Keratinocyte (primary cell): ENCODE results near the gene FBXO40. TPM values are rescaled to one million over a fixed set of nuclear protein-coding genes. Genes with fewer than 3 reads are reported as not detected.

Experiments
- DNase-seq: peaks from one replicate; pipeline ENCODE4 v3.0.0-alpha.2; 2011; ENCODE audit warnings: low read depth, missing footprints, low spot score
- FAIRE-seq: peaks from 2 replicates; lab custom pipeline; 2011; peaks lifted over from hg19 to GRCh38; lab: Jason Lieb, UNC
- H2AFZ ChIP-seq: 2 replicates; pipeline ENCODE4 v1.6.0; 2012; ENCODE audit warnings: low read length, control low read depth, inconsistent platforms; ENCODE audit not compliant: control insufficient read depth
- H3K27ac ChIP-seq: 2 replicates; pipeline ENCODE4 v1.5.1; 2011; ENCODE audit warnings: low read length; ENCODE audit not compliant: control insufficient read depth, insufficient read depth
- H3K27me3 ChIP-seq: 3 replicates; pipeline ENCODE4 v1.6.0; 2011; ENCODE audit warnings: low read length; ENCODE audit not compliant: control insufficient read depth, insufficient read depth; ENCODE audit errors: extremely low read depth
- H3K36me3 ChIP-seq, 2 experiments: 2 replicates in 1 of 2; 3 replicates in 1 of 2; pipeline ENCODE4 v1.5.1; 2011; ENCODE audit warnings: low read length in 2 of 2, mild to moderate bottlenecking in 1 of 2; ENCODE audit not compliant: control insufficient read depth in 2 of 2, insufficient read depth in 2 of 2; ENCODE audit errors: extremely low read depth in 1 of 2
- H3K4me1 ChIP-seq: 3 replicates; pipeline ENCODE4 v1.5.1; 2011; ENCODE audit warnings: low read length; ENCODE audit not compliant: control insufficient read depth, insufficient read depth; ENCODE audit errors: extremely low read depth
- H3K4me2 ChIP-seq: 3 replicates; pipeline ENCODE4 v1.6.0; 2011; ENCODE audit warnings: low read depth, low read length; ENCODE audit not compliant: control insufficient read depth, insufficient read depth; ENCODE audit errors: extremely low read depth
- H3K4me3 ChIP-seq, 3 experiments: fragments of 200-600 bp in 1 of 3; sonication (generic) in 1 of 3; 2 replicates in 2 of 3; 3 replicates in 1 of 3; pipeline ENCODE4 v1.5.1; 2011 to 2016; ENCODE audit warnings: low read length in 3 of 3, mild to moderate bottlenecking in 3 of 3, control low read depth in 2 of 3, inconsistent platforms in 1 of 3, low read depth in 1 of 3, mixed read lengths in 1 of 3, mixed run types in 1 of 3, moderate library complexity in 1 of 3; ENCODE audit not compliant: control insufficient read depth in 2 of 3, insufficient read depth in 2 of 3; ENCODE audit errors: extremely low read depth in 1 of 3
- H3K79me2 ChIP-seq: 2 replicates; pipeline ENCODE4 v1.6.0; 2012; ENCODE audit warnings: low read length; ENCODE audit not compliant: control insufficient read depth, insufficient read depth
- H3K9ac ChIP-seq: 3 replicates; pipeline ENCODE4 v1.6.0; 2011; ENCODE audit warnings: low read length; ENCODE audit not compliant: control insufficient read depth, insufficient read depth; ENCODE audit errors: extremely low read depth
- H3K9me1 ChIP-seq: 3 replicates; pipeline ENCODE4 v1.6.0; 2011; ENCODE audit warnings: low read length; ENCODE audit not compliant: control insufficient read depth, insufficient read depth; ENCODE audit errors: extremely low read depth
- H3K9me3 ChIP-seq: 2 replicates; pipeline ENCODE4 v1.5.1; 2012; ENCODE audit warnings: low read depth, low read length; ENCODE audit not compliant: control insufficient read depth
- H4K20me1 ChIP-seq: 3 replicates; pipeline ENCODE4 v1.6.0; 2011; ENCODE audit warnings: low read length; ENCODE audit not compliant: control insufficient read depth, insufficient read depth; ENCODE audit errors: extremely low read depth
- EZH2 ChIP-seq: IDR thresholded peaks from one replicate; pipeline ENCODE4 v1.6.1; 2012; ENCODE audit warnings: inconsistent platforms, mild to moderate bottlenecking, low read length, moderate library complexity
- dilution Hi-C: fragments of 300-500 bp; cut with MboI; formaldehyde crosslinking; loops from one replicate; pipeline ENCODE4 v1.7.0; 2020; ENCODE audit warnings: low sequenced_read_pairs; ENCODE audit not compliant: extremely low pct_ligation_motif_present
- polyA plus RNA-seq, 5 experiments: library from polyadenylated mRNA; depleted of rRNA in 3 of 5; stranded (reverse) in 3 of 5; stranded (forward) in 1 of 5; unstranded in 1 of 5; fragments of >200 nt; gene quantifications; 1 replicate in 1 of 5; 2 replicates in 3 of 5; 3 replicates in 1 of 5; pipeline versions ENCODE4 v1.2.1 to v1.2.3, GENCODE V29; 2011 to 2012; ENCODE audit warnings: missing spikeins in 2 of 5, low read depth in 1 of 5, low replicate concordance in 1 of 5
- TF ChIP-seq, protein P1 (sequence below), 3 experiments: IDR thresholded peaks in 1 of 3; conservative IDR thresholded peaks in 1 of 3; optimal IDR thresholded peaks in 1 of 3; 2 replicates in 2 of 3; 3 replicates in 1 of 3; pipeline versions ENCODE3 to v1.5.1; 2011; ENCODE audit warnings: low read length in 3 of 3, mild to moderate bottlenecking in 3 of 3, moderate library complexity in 2 of 3, control low read depth in 1 of 3, inconsistent platforms in 1 of 3; ENCODE audit not compliant: insufficient read depth in 2 of 3; ENCODE audit errors: extremely low read depth in 1 of 3

The FBXO40 gene
- polyA plus RNA-seq, 1 donor (not counting 4 experiments of a cell fraction or from before 2014, with no cell fraction given), result not detected

DNA sequence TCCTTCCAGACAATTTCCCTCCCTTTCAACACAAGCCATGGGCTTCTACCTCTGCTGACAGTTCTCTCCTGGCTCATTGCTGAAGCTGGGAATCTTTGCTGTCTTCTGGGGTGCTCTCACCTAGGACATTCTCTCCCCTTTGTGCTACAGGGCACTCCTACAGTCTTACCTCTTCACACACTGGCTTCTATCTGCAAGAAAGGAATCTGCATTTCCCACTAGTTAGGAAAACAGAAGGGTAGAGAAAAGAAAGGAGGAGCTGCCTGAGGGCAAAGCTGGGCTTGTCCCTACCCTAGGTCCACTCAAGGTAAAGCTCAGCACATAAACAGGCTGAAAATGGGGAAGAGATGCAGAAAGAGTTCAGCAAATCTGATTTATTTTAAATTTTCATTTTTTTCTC, 31.0 kb upstream of the FBXO40 start:
- TF ChIP-seq EZH2, result no peak
- H3K27ac ChIP-seq, result no peak overlapping the region
- no peaks in the 10 kb centered on the region for H3K9me3 ChIP-seq
- dilution Hi-C loops, result no loop called here
- H3K36me3 ChIP-seq, result no peaks in the 10 kb centered on the region
- no peaks in the 10 kb centered on the region for H4K20me1 ChIP-seq
- DNase-seq (no peak), FAIRE-seq (no peak)
- H3K4me2 ChIP-seq, result no peak overlapping the region
- H3K4me1 ChIP-seq, result no peaks in the 10 kb centered on the region
- H3K4me3 ChIP-seq, result no peak overlapping the region
- H3K27me3 ChIP-seq, result no peaks in the 10 kb centered on the region
- H2AFZ ChIP-seq, result no peak overlapping the region
- H3K9me1 ChIP-seq, result no peaks in the 10 kb centered on the region
- H3K9ac ChIP-seq, result no peak overlapping the region
- H3K79me2 ChIP-seq, result no peaks in the 10 kb centered on the region

- Histone ChIP-seq H3K27me3 (no peaks in the 10 kb centered on the region), H3K79me2 (no peaks in the 10 kb centered on the region), H3K9me3 (no peaks in the 10 kb centered on the region), H3K36me3 (no peaks in the 10 kb centered on the region), H3K4me2 (no peak overlapping the region), H2AFZ (no peak overlapping the region), H3K4me3 (no peak overlapping the region), H4K20me1 (no peaks in the 10 kb centered on the region), H3K4me1 (no peaks in the 10 kb centered on the region), H3K27ac (no peak overlapping the region), H3K9me1 (no peaks in the 10 kb centered on the region), H3K9ac (no peak overlapping the region)
- dilution Hi-C loops, result no loop called here
- FAIRE-seq (no peak), DNase-seq (no peak)
- no peak for TF ChIP-seq EZH2
- TF ChIP-seq, protein P1, sequence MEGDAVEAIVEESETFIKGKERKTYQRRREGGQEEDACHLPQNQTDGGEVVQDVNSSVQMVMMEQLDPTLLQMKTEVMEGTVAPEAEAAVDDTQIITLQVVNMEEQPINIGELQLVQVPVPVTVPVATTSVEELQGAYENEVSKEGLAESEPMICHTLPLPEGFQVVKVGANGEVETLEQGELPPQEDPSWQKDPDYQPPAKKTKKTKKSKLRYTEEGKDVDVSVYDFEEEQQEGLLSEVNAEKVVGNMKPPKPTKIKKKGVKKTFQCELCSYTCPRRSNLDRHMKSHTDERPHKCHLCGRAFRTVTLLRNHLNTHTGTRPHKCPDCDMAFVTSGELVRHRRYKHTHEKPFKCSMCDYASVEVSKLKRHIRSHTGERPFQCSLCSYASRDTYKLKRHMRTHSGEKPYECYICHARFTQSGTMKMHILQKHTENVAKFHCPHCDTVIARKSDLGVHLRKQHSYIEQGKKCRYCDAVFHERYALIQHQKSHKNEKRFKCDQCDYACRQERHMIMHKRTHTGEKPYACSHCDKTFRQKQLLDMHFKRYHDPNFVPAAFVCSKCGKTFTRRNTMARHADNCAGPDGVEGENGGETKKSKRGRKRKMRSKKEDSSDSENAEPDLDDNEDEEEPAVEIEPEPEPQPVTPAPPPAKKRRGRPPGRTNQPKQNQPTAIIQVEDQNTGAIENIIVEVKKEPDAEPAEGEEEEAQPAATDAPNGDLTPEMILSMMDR (optimal IDR thresholded peaks at IDR 0.05 in 1 of 3, IDR thresholded peaks at IDR 0.05 in 1 of 3, conservative IDR thresholded peaks at IDR 0.05 in 1 of 3; ENCODE audit: extremely low read depth in 1 of 3, insufficient read depth in 2 of 3, low read length in 3 of 3), result no peak
Measured at GRCh38 chr3:121566773-121567172, 26.4 kb upstream of the FBXO40 start.

DNA sequence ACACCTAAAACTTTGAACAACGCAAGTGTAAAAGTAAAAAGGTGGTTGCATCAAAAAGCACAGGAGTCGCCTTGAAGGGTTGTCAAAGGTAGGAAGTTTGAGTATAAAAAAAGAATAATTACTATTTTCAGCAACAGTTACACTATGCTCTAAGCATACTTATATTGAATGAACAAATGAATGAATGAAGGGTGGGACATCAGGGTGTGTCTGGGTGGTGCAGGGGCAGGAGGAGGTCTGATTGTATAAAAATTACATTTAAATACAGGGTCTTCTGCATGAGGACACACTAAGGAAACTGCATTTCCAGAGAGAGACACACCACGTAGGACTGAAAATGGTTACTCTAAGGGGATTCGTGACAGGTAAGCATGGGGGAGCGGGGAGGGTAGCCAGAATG, 25.5 kb upstream of the FBXO40 start, which contains the start of gene ARGFX:
TSS of gene ARGFX (plus strand) at position 301 of the 400 bp plus-strand sequence. CDS start 2,765 bp downstream, outside the sequence.
- FAIRE-seq (no peak), DNase-seq (no peak)
- dilution Hi-C loops, result no loop called here
- Histone ChIP-seq H3K27me3 (no peaks in the 10 kb centered on the region), H3K36me3 (no peaks in the 10 kb centered on the region), H3K4me2 (no peak within 1 kb of the TSS), H3K27ac (no peak within 1 kb of the TSS), H3K9me3 (no peaks in the 10 kb centered on the region), H3K4me3 (no peak within 1 kb of the TSS), H3K4me1 (no peaks in the 10 kb centered on the region), H4K20me1 (no peaks in the 10 kb centered on the region), H2AFZ (no peak within 1 kb of the TSS), H3K79me2 (no peaks in the 10 kb centered on the region), H3K9ac (no peak within 1 kb of the TSS), H3K9me1 (no peaks in the 10 kb centered on the region)
- TF ChIP-seq, protein P1 (optimal IDR thresholded peaks at IDR 0.05 in 1 of 3, IDR thresholded peaks at IDR 0.05 in 1 of 3, conservative IDR thresholded peaks at IDR 0.05 in 1 of 3; ENCODE audit: extremely low read depth in 1 of 3, insufficient read depth in 2 of 3, low read length in 3 of 3), result no peak
- TF ChIP-seq EZH2, result no peak
